Panc1 (cell line): ENCODE results near the gene OR10T2.

Experiments used
- CTCF ChIP-seq: fragments of 450-650 bp; IDR thresholded peaks from 2 replicates; pipeline ENCODE4 v1.5.1; 2017; ENCODE audit warnings: mild to moderate bottlenecking
- REST ChIP-seq, 2 experiments: IDR thresholded peaks; 2 replicates each; pipeline ENCODE4 v1.6.1; 2011 to 2012; ENCODE audit warnings: low read depth in 2 of 2, control low read depth in 1 of 2, low read length in 1 of 2, mild to moderate bottlenecking in 1 of 2, moderate library complexity in 1 of 2; ENCODE audit not compliant: insufficient read depth in 1 of 2

DNA sequence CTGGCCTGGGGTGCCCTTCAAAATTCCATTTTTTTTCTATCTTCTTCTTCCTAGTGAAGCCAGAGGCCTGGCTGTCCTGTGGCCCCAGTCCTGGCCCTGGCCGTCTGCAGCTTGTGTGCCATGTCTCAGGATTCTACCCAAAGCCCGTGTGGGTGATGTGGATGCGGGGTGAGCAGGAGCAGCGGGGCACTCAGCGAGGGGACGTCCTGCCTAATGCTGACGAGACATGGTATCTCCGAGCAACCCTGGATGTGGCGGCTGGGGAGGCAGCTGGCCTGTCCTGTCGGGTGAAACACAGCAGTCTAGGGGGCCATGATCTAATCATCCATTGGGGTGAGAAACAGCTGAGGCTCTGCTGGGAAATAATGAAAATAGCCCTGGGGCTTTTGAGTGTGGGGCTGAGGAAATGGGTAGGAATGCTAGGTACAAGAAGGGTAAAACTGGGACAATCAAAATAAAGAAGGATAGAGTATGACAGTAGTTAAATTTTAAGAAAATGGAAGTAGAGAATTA is 43.4 kb downstream of the OR10T2 start:
- TF ChIP-seq CTCF: no peak
- no peak for TF ChIP-seq REST (IDR thresholded peaks at IDR 0.05; ENCODE audit: insufficient read depth in 1 of 2, low read depth in 2 of 2, low read length in 1 of 2)
